Natural killer cell treated with Interleukin-12 subunit alpha and Interleukin-12 subunit beta and Interleukin-15 and Interleukin-18, amount 100 ng/mL, for 72 hours (primary cell): ENCODE measurements around the gene UBIAD1. TPM values are rescaled to one million over a fixed set of nuclear protein-coding genes. Genes with fewer than 3 reads are reported as not detected.

Experiments
- ATAC-seq, 2 donors: fragments of 150-1000 bp; cut with Tn5 transposase in 1 of 2; sonication (Bioruptor Pico), chemical (Tn5 transposase) in 1 of 2; 2 replicates each; pipeline ENCODE4 v1.10.0; 2021
- DNase-seq: peaks from one replicate; pipeline ENCODE4 v3.0.0; 2022; ENCODE audit warnings: low spot score
- H3K27ac Mint-ChIP-seq, 2 donors: 1 replicate in 1 of 2; 2 replicates in 1 of 2; pipeline ENCODE4 v1.8.0; 2022; ENCODE audit warnings: mixed read lengths in 2 of 2, mild to moderate bottlenecking in 1 of 2, moderate library complexity in 1 of 2
- H3K27me3 Mint-ChIP-seq, 2 donors: 1 replicate in 1 of 2; 2 replicates in 1 of 2; pipeline ENCODE4 v1.8.0; 2022; ENCODE audit warnings: mixed read lengths in 2 of 2
- H3K36me3 Mint-ChIP-seq: one replicate; pipeline ENCODE4 v1.8.0; 2022; ENCODE audit warnings: mixed read lengths
- H3K4me1 Mint-ChIP-seq, 2 donors: 1 replicate in 1 of 2; 2 replicates in 1 of 2; pipeline ENCODE4 v1.8.0; 2022; ENCODE audit warnings: low read depth in 2 of 2, mixed read lengths in 2 of 2, mild to moderate bottlenecking in 1 of 2
- H3K4me3 Mint-ChIP-seq: one replicate; pipeline ENCODE4 v1.8.0; 2022; ENCODE audit warnings: mixed read lengths
- H3K9me3 Mint-ChIP-seq: 2 replicates; pipeline ENCODE4 v1.8.0; 2022; ENCODE audit warnings: mixed read lengths
- total RNA-seq, 2 donors: library from RNA; stranded (reverse); gene quantifications; one replicate each; pipeline ENCODE4 v1.2.3, GENCODE V29; 2022

UBIAD1 gene
- total RNA-seq, 2 donors from 2014 or later: 19.0 to 41.8 TPM

- H3K4me3 Mint-ChIP-seq: no peak overlapping the region
- ATAC-seq (no peak), DNase-seq (no peak)
- no peak overlapping the region for H3K27ac Mint-ChIP-seq
- H3K9me3 Mint-ChIP-seq: no peaks in the 10 kb centered on the region
- peaks cover 19 to 23% of the 10 kb centered on the region in 2 donors for H3K4me1 Mint-ChIP-seq
- H3K27me3 Mint-ChIP-seq: no peaks in the 10 kb centered on the region
- no peaks in the 10 kb centered on the region for H3K36me3 Mint-ChIP-seq
Observed at GRCh38 chr1:11331036-11331944, 58.3 kb downstream of the UBIAD1 start.

DNA sequence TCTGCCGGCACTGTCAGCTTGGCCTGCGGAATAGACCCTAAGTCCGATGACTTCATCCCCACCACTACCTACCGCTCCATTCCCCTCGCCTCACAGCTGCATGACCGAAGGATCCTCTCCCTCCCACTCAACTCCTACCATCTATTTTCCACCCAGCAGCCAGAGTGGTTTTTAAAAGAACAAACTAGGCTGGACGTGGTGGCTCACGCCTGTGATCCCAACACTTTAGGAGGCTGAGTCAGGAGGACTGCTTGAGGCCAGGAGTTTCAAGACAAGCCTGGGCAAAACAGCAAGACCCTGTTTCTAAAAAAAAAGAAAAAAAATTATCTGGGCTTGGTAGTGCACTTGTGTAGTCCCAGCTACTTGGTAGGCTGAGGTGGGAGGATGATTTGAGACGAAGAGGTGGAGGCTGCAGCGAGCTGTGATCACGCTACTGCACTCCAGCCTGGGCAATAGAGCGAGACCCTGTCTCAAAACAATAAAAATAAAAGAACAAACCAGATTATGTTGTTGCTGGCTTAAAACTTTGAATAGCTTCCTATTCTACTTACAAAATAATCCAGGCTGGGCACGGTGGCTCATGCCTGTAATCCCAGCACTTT lies 59.0 kb downstream of the UBIAD1 start:
- H3K27me3 Mint-ChIP-seq: no peaks in the 10 kb centered on the region
- peaks cover 25 to 27% of the 10 kb centered on the region in 2 donors for H3K4me1 Mint-ChIP-seq
- H3K36me3 Mint-ChIP-seq: no peaks in the 10 kb centered on the region
- DNase-seq (no peak), ATAC-seq (no peak)
- H3K4me3 Mint-ChIP-seq: no peak overlapping the region
- H3K27ac Mint-ChIP-seq: no peak overlapping the region
- no peaks in the 10 kb centered on the region for H3K9me3 Mint-ChIP-seq

- no peaks in the 10 kb centered on the region for H3K36me3 Mint-ChIP-seq
- H3K27me3 Mint-ChIP-seq: peaks cover 5 to 6% of the 10 kb centered on the region in 2 donors
- H3K9me3 Mint-ChIP-seq: no peaks in the 10 kb centered on the region
- no peak for DNase-seq
- ATAC-seq: no peak
- H3K4me3 Mint-ChIP-seq: no peak overlapping the region
- H3K4me1 Mint-ChIP-seq: peaks cover 30 to 35% of the 10 kb centered on the region in 2 donors
- no peak overlapping the region for H3K27ac Mint-ChIP-seq
Observed at GRCh38 chr1:11333631-11334030, 60.6 kb downstream of the UBIAD1 start.

- DNase-seq: no peak
- Mint-ChIP-seq H3K9me3 (no peaks in the 10 kb centered on the region), H3K27ac (peak overlapping the region in 1 of 2 donors; percentile 59), H3K4me1 (peaks cover 32 to 35% of the 10 kb centered on the region in 2 donors), H3K27me3 (peaks cover 7 to 13% of the 10 kb centered on the region in 2 donors), H3K36me3 (no peaks in the 10 kb centered on the region), H3K4me3 (no peak overlapping the region)
- ATAC-seq: no peak
Observed at GRCh38 chr1:11334261-11334804, 61.3 kb downstream of the UBIAD1 start.

DNA sequence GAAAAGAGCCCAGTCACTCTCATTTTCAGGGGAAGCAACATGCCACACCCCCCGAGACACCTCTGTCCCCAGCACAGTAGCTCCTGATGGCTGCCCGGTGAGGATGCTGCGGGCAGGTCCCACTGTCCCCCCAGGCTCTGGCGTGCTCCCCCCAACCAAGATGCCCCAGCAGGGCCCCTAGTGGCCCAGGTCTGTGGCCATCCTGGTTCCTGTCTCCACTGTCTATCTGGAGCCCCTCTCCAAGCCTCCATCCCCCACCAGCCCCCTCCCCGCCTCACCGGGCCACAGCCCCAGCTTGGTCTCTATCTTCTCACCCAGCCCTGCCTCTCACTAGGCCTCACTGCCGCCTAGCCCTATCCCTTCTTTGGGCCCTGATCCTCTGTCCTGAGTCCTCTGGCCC lies 61.8 kb downstream of the UBIAD1 start:
- Mint-ChIP-seq H3K36me3 (no peaks in the 10 kb centered on the region), H3K27ac (peak overlapping the region; percentile 40 to 80), H3K27me3 (peaks cover 7 to 16% of the 10 kb centered on the region in 2 donors), H3K4me3 (peak overlapping the region; percentile 55), H3K9me3 (no peaks in the 10 kb centered on the region), H3K4me1 (peaks cover 32 to 35% of the 10 kb centered on the region in 2 donors)
- DNase-seq (no peak), ATAC-seq (no peak)

GRCh38 chr1:11335417-11336056 lies 62.5 kb downstream of the UBIAD1 start:
- Mint-ChIP-seq H3K36me3 (no peaks in the 10 kb centered on the region), H3K4me3 (peak overlapping the region; percentile 55), H3K4me1 (peaks cover 35 to 36% of the 10 kb centered on the region in 2 donors), H3K9me3 (no peaks in the 10 kb centered on the region), H3K27ac (peak overlapping the region; percentile 40 to 80), H3K27me3 (peaks cover 9 to 16% of the 10 kb centered on the region in 2 donors)
- DNase-seq: peak; percentile 70
- peak; percentile 75 to 77 for ATAC-seq

- Mint-ChIP-seq H3K36me3 (no peaks in the 10 kb centered on the region), H3K27me3 (peaks cover 9 to 16% of the 10 kb centered on the region in 2 donors), H3K4me3 (no peak overlapping the region), H3K27ac (no peak overlapping the region), H3K9me3 (no peaks in the 10 kb centered on the region), H3K4me1 (peaks cover 35 to 36% of the 10 kb centered on the region in 2 donors)
- ATAC-seq: peak; percentile 50 to 69
- peak; percentile 75 for DNase-seq
Observed at GRCh38 chr1:11337580-11338073, 64.6 kb downstream of the UBIAD1 start.

Other genes with a start within 250 kb of the UBIAD1 start
- gene MASP2, start 226.0 kb upstream of the UBIAD1 start, total RNA-seq: under 1 TPM; 0.31 to 0.33 TPM
- 100 to 1,000 TPM in 1 of 2 donors, 10 to 100 TPM in 1; 98.2 to 209 TPM for gene SRM, start 213.2 kb upstream of the UBIAD1 start, total RNA-seq
- 100 to 1,000 TPM in 1 of 2 donors, 10 to 100 TPM in 1; 69.6 to 120 TPM for gene EXOSC10, start 173.3 kb upstream of the UBIAD1 start, total RNA-seq
- not detected for gene ANGPTL7, start 83.8 kb upstream of the UBIAD1 start, total RNA-seq
- 10 to 100 TPM; 47.1 to 82.0 TPM for gene MTOR, start 10.6 kb upstream of the UBIAD1 start, total RNA-seq
- gene DISP3, start 206.0 kb downstream of the UBIAD1 start, total RNA-seq: 1 to 10 TPM in 1 of 2 donors, under 1 TPM in 1; 0.81 to 1.8 TPM